Activated T-helper 17 cell treated with anti-CD3 and anti-CD28 coated beads, Interleukin-2, amount 50 U/mL, for 72 hours (primary cell): ENCODE data around the gene CCIN. TPM values are rescaled to one million over a fixed set of nuclear protein-coding genes. Genes with fewer than 3 reads are reported as not detected.

Experiments
- ATAC-seq: fragments of 150-1000 bp; cut with Tn5 transposase; replicated peaks from 2 replicates; pipeline ENCODE4 v1.10.0; 2021; ENCODE audit warnings: mild to moderate bottlenecking, moderate library complexity
- H3K27ac Mint-ChIP-seq: one replicate; pipeline ENCODE4 v1.8.0; 2022; ENCODE audit warnings: mixed read lengths
- H3K27me3 Mint-ChIP-seq: one replicate; pipeline ENCODE4 v1.8.0; 2022; ENCODE audit warnings: mixed read lengths
- H3K36me3 Mint-ChIP-seq: one replicate; pipeline ENCODE4 v1.8.0; 2022; ENCODE audit warnings: low read depth, mild to moderate bottlenecking, mixed read lengths
- H3K4me1 Mint-ChIP-seq: one replicate; pipeline ENCODE4 v1.8.0; 2022; ENCODE audit warnings: mixed read lengths
- H3K4me3 Mint-ChIP-seq: one replicate; pipeline ENCODE4 v1.8.0; 2022; ENCODE audit warnings: mild to moderate bottlenecking, mixed read lengths
- H3K9me3 Mint-ChIP-seq: one replicate; pipeline ENCODE4 v1.8.0; 2022; ENCODE audit warnings: mixed read lengths
- total RNA-seq, 2 donors: library from RNA; stranded (reverse); gene quantifications; one replicate each; pipeline ENCODE4 v1.2.3, GENCODE V29; 2022

Gene CCIN
- total RNA-seq, 2 donors from 2014 or later, result not detected

- peak overlapping the region; percentile 74 for H3K4me3 Mint-ChIP-seq
- H3K27ac Mint-ChIP-seq, result peak overlapping the region; percentile 95
- peak; percentile 27 for ATAC-seq
- no peaks in the 10 kb centered on the region for H3K9me3 Mint-ChIP-seq
- H3K27me3 Mint-ChIP-seq, result no peaks in the 10 kb centered on the region
- peaks cover 29% of the 10 kb centered on the region for H3K4me1 Mint-ChIP-seq
- H3K36me3 Mint-ChIP-seq, result peaks cover 100% of the 10 kb centered on the region
These were observed 39.5 kb downstream of the CCIN start for GRCh38 chr9:36208521-36209253.

- H3K27me3 Mint-ChIP-seq, result no peaks in the 10 kb centered on the region
- H3K4me3 Mint-ChIP-seq, result no peak overlapping the region
- H3K36me3 Mint-ChIP-seq, result peaks cover 100% of the 10 kb centered on the region
- peak overlapping the region; percentile 95 for H3K27ac Mint-ChIP-seq
- ATAC-seq, result no peak
- no peaks in the 10 kb centered on the region for H3K9me3 Mint-ChIP-seq
- peaks cover 30% of the 10 kb centered on the region for H3K4me1 Mint-ChIP-seq
These were observed 41.5 kb downstream of the CCIN start for GRCh38 chr9:36210722-36211121.

- H3K4me3 Mint-ChIP-seq, result no peak overlapping the region
- peak overlapping the region; percentile 61 for H3K27ac Mint-ChIP-seq
- H3K36me3 Mint-ChIP-seq, result peaks cover 99% of the 10 kb centered on the region
- no peaks in the 10 kb centered on the region for H3K9me3 Mint-ChIP-seq
- no peak for ATAC-seq
- H3K4me1 Mint-ChIP-seq, result peaks cover 36% of the 10 kb centered on the region
- H3K27me3 Mint-ChIP-seq, result no peaks in the 10 kb centered on the region
These were observed 42.3 kb downstream of the CCIN start for GRCh38 chr9:36211510-36211909.

GRCh38 chr9:36213387-36213786, 44.2 kb downstream of the CCIN start:
- no peaks in the 10 kb centered on the region for H3K27me3 Mint-ChIP-seq
- peaks cover 99% of the 10 kb centered on the region for H3K36me3 Mint-ChIP-seq
- no peaks in the 10 kb centered on the region for H3K9me3 Mint-ChIP-seq
- peak overlapping the region; percentile 42 for H3K27ac Mint-ChIP-seq
- no peak overlapping the region for H3K4me3 Mint-ChIP-seq
- H3K4me1 Mint-ChIP-seq, result peaks cover 33% of the 10 kb centered on the region
- ATAC-seq, result no peak

GRCh38 chr9:36213989-36214388, 44.8 kb downstream of the CCIN start:
- Mint-ChIP-seq H3K4me3 (no peak overlapping the region), H3K9me3 (no peaks in the 10 kb centered on the region), H3K4me1 (peaks cover 39% of the 10 kb centered on the region), H3K27ac (no peak overlapping the region), H3K36me3 (peaks cover 99% of the 10 kb centered on the region), H3K27me3 (no peaks in the 10 kb centered on the region)
- ATAC-seq, result no peak

GRCh38 chr9:36214571-36214970, 45.4 kb downstream of the CCIN start:
- Mint-ChIP-seq H3K4me3 (no peak overlapping the region), H3K27ac (peak overlapping the region; percentile 87), H3K36me3 (peaks cover 99% of the 10 kb centered on the region), H3K9me3 (no peaks in the 10 kb centered on the region), H3K4me1 (peaks cover 37% of the 10 kb centered on the region), H3K27me3 (no peaks in the 10 kb centered on the region)
- ATAC-seq, result no peak

- peak; percentile 27 for ATAC-seq
- Mint-ChIP-seq H3K4me1 (peaks cover 28% of the 10 kb centered on the region), H3K36me3 (peaks cover 94% of the 10 kb centered on the region), H3K27me3 (no peaks in the 10 kb centered on the region), H3K9me3 (no peaks in the 10 kb centered on the region), H3K4me3 (peak overlapping the region; percentile 60), H3K27ac (peak overlapping the region; percentile 86)
These were observed 48.2 kb downstream of the CCIN start for GRCh38 chr9:36217256-36217968.

GRCh38 chr9:36218011-36218410, 48.8 kb downstream of the CCIN start:
- Mint-ChIP-seq H3K4me3 (peak overlapping the region; percentile 60), H3K36me3 (peaks cover 94% of the 10 kb centered on the region), H3K27me3 (no peaks in the 10 kb centered on the region), H3K4me1 (peaks cover 28% of the 10 kb centered on the region), H3K9me3 (no peaks in the 10 kb centered on the region), H3K27ac (peak overlapping the region; percentile 86)
- peak; percentile 5 for ATAC-seq

- ATAC-seq, result peak; percentile 85
- no peaks in the 10 kb centered on the region for H3K27me3 Mint-ChIP-seq
- H3K9me3 Mint-ChIP-seq, result no peaks in the 10 kb centered on the region
- peak overlapping the region; percentile 60 for H3K4me3 Mint-ChIP-seq
- peaks cover 94% of the 10 kb centered on the region for H3K36me3 Mint-ChIP-seq
- peaks cover 28% of the 10 kb centered on the region for H3K4me1 Mint-ChIP-seq
- H3K27ac Mint-ChIP-seq, result peak overlapping the region; percentile 86
These were observed 49.3 kb downstream of the CCIN start for GRCh38 chr9:36218411-36218901.

Other genes with a start within 250 kb of the CCIN start
- not detected for gene OR2S2, start 211.2 kb upstream of the CCIN start, total RNA-seq
- 1 to 10 TPM; 4.2 to 5.4 TPM for gene RECK, start 132.5 kb upstream of the CCIN start, total RNA-seq
- 10 to 100 TPM; 10.2 to 10.7 TPM for gene GLIPR2, start 32.7 kb upstream of the CCIN start, total RNA-seq
- 100 to 1,000 TPM in 1 of 2 donors, 10 to 100 TPM in 1; 69.3 to 166 TPM for gene CLTA, start 21.5 kb downstream of the CCIN start, total RNA-seq
- 10 to 100 TPM; 19.3 to 19.6 TPM for gene GNE, start 89.1 kb downstream of the CCIN start, total RNA-seq
- 10 to 100 TPM; 39.1 to 39.3 TPM for gene RNF38, start 230.9 kb downstream of the CCIN start, total RNA-seq